Lung (tissue), 12 donors: Measurements from ENCODE around the gene LSM5. TPM values are rescaled to one million over a fixed set of nuclear protein-coding genes. Genes with fewer than 3 reads are reported as not detected.

Experiments used
- ATAC-seq: fragments of 200-7000 bp; cut with Tn5 transposase; one replicate; pipeline ENCODE4 v1.9.1; 2020; ENCODE audit warnings: moderate number of reproducible peaks; ENCODE audit not compliant: insufficient read depth, low FRiP score
- DNase-seq, 3 donors: peaks; one replicate each; pipeline ENCODE4 v3.0.0-alpha.2; 2013 to 2017
- H3K27ac ChIP-seq, 2 donors: one replicate each; pipeline ENCODE4 v1.5.1; 2013; ENCODE audit warnings: mild to moderate bottlenecking in 2 of 2, moderate library complexity in 2 of 2, control low read depth in 1 of 2, inconsistent platforms in 1 of 2, low read depth in 1 of 2, low read length in 1 of 2
- H3K27me3 ChIP-seq, 3 donors: one replicate each; pipeline ENCODE4 v1.5.1; 2013; ENCODE audit warnings: low read length in 2 of 3; ENCODE audit not compliant: control insufficient read depth in 3 of 3, insufficient read depth in 3 of 3
- H3K36me3 ChIP-seq, 4 donors: one replicate each; pipeline ENCODE4 v1.5.1; 2013; ENCODE audit warnings: low read length in 4 of 4, mild to moderate bottlenecking in 1 of 4, moderate library complexity in 1 of 4; ENCODE audit not compliant: control insufficient read depth in 4 of 4, insufficient read depth in 4 of 4
- H3K4me1 ChIP-seq, 5 donors: one replicate each; pipeline ENCODE4 v1.5.1; 2013; ENCODE audit warnings: low read length in 5 of 5, mild to moderate bottlenecking in 2 of 5, moderate library complexity in 1 of 5; ENCODE audit not compliant: control insufficient read depth in 5 of 5, insufficient read depth in 5 of 5
- H3K4me3 ChIP-seq: one replicate; pipeline ENCODE4 v1.5.1; 2013; ENCODE audit warnings: mild to moderate bottlenecking, control low read depth, moderate library complexity
- H3K9ac ChIP-seq, 2 donors: one replicate each; pipeline ENCODE4 v1.5.1; 2013; ENCODE audit warnings: low read length in 2 of 2, control low read depth in 1 of 2; ENCODE audit not compliant: insufficient read depth in 1 of 2
- H3K9me3 ChIP-seq, 4 donors: one replicate each; pipeline ENCODE4 v1.5.1; 2013; ENCODE audit warnings: low read length in 3 of 4, mild to moderate bottlenecking in 1 of 4, moderate library complexity in 1 of 4; ENCODE audit not compliant: control insufficient read depth in 4 of 4, insufficient read depth in 3 of 4
- WGBS, 2 donors: extraction: QIAGEN DNeasy Blood & Tissue Kit; methylation state at CpG; one replicate each; pipeline ENCODE4 v1.1.7; 2013; 5-methylcytosine and 5-hydroxymethylcytosine counted together
- polyA plus RNA-seq, 2 donors: library from polyadenylated mRNA; stranded (reverse); fragments of 200-250 nt; gene quantifications; one replicate each; pipeline ENCODE4 v1.2.1, GENCODE V29; 2013
- total RNA-seq, 2 donors: library from RNA; depleted of rRNA in 1 of 2; stranded (reverse); fragments of >200 nt in 1 of 2; gene quantifications; one replicate each; pipeline ENCODE4 v1.2.1, GENCODE V29; 2014 to 2021
- TF ChIP-seq, protein P1 (sequence below): IDR thresholded peaks from 2 replicates; pipeline ENCODE4 v1.5.1; 2012; ENCODE audit warnings: mild to moderate bottlenecking; ENCODE audit errors: control extremely low read depth, extremely low read depth
- donor health status: control.
- donor health status: control.
- donor health status: Bipolar disorder and iron deficiency.
- donor health status: healthy.
- donor health status: DM: yes; HTN: yes; CAD: no.

LSM5 gene
- total and polyA plus RNA-seq, 4 donors = 23.0 to 98.5 (median 37.8) TPM

DNA sequence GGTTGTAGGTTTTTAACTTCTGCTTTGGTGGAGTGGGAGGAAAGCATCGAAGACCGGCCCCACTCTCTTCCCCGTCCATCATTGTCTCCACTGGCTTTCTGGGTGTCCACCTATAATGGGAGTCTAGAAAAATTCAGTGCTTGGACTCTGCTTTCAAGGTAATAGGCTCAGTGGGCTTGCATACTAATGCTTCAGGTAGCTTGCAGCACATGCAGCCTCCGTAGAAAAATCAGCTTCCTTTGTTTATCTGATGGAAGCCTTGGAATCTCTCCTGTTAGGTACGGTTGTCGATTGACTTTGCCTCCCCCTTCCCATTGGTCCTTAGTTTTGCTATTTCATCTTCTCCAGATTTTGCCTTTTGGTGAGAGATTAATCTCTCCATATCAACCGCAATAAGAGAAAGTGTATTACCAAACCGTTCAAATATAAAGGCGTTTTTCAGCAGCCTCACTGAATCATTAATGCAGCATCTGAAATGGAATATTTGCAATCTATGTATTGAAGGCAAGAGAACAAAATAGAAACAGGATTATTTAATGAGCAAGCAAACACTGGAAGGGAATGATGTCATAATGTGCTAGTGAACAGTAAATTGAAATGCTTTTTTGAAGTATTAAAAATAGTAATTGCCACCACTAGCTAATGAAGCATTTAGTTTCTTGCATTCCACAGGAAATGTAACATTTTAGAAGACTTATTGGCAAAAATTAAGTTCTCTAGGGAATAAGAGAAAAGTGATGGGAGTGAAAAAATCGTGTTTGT lies 6.1 kb upstream of the LSM5 start:
- Histone ChIP-seq H3K4me3 (peak overlapping the region; percentile 95), H3K9me3 (no peaks in the 10 kb centered on the region), H3K27me3 (no peaks in the 10 kb centered on the region), H3K4me1 (peaks cover 0 to 18% (median 4%) of the 10 kb centered on the region in 5 donors), H3K36me3 (peaks cover 0 to 2% (median under 1%) of the 10 kb centered on the region in 4 donors), H3K27ac (peak overlapping the region; percentile 92 to 97), H3K9ac (peak overlapping the region; percentile 51 to 95)
- TF ChIP-seq, protein P1, sequence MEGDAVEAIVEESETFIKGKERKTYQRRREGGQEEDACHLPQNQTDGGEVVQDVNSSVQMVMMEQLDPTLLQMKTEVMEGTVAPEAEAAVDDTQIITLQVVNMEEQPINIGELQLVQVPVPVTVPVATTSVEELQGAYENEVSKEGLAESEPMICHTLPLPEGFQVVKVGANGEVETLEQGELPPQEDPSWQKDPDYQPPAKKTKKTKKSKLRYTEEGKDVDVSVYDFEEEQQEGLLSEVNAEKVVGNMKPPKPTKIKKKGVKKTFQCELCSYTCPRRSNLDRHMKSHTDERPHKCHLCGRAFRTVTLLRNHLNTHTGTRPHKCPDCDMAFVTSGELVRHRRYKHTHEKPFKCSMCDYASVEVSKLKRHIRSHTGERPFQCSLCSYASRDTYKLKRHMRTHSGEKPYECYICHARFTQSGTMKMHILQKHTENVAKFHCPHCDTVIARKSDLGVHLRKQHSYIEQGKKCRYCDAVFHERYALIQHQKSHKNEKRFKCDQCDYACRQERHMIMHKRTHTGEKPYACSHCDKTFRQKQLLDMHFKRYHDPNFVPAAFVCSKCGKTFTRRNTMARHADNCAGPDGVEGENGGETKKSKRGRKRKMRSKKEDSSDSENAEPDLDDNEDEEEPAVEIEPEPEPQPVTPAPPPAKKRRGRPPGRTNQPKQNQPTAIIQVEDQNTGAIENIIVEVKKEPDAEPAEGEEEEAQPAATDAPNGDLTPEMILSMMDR = no peak
- ATAC-seq (no peak), DNase-seq (peak in 1 of 3 donors; percentile 39)
- 5 to 7% methylated on average over 10 of the region's 10 CpGs for WGBS, 2 donors

DNA sequence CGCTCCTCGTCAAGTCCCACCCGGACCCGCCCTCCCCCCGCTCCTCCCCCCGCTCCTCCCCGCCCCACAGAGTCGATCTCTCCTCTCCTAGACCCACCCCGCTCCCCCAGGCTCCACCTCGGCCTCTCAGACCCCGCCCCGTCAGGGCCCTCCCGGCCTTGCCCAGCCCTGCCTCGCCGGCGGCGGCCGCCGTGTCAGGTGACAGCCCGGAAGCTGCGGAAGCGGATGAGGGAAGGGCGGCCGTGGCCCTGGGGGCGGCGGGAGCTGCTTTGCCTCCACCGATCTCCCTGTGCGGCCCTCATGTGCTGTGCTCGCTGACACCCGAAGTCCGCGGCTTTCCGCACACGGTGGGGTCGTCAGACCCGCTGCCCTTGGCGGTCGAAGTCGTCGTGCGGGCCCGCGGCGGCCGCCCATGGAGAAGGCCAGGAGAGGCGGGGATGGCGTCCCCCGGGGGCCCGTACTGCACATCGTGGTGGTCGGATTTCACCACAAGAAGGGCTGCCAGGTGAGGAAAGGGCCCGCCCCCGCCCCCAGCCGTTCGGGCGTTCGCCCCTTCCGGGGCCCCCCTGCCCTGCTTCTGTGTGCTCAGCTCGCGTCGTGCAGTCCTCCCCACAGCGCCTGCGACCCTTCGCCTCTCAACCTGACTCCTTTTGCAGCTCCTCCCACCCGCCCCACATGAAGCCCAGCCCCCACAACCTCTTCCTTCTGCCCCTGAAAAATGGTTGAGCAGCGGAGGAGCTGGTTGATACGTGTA lies 5.3 kb upstream of the LSM5 start, which contains the start of gene AVL9:
Gene AVL9 (plus strand): TSS at position 192 of the 754 bp plus-strand sequence. CDS start 221 bp downstream, at position 413.
- TF ChIP-seq, protein P1 = no peak
- 0 to 1% methylated on average over 51 to 66 of the region's 67 CpGs for WGBS, 2 donors

DNA sequence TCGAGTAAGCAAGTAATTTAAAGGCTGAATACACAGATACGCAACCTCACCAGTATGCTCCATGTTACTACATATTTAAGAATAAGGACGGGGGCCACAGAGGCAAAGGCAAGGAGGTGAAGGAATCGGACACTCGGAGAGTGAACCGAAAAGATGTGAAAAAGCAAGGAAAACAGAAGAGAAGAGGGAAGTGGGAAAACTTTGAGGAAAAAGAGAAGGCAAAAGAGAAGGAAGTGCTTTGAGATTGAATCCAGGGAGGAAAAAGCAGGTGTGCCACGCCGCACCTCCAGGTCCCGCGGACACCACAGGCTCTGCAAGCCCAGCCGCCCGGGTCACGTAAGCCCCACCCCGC lies 4.7 kb upstream of the LSM5 start:
- Histone ChIP-seq H3K27ac (peak overlapping the region; percentile 79 to 82), H3K4me1 (peaks cover 0 to 18% (median 7%) of the 10 kb centered on the region in 5 donors), H3K9me3 (no peaks in the 10 kb centered on the region), H3K36me3 (peaks cover 0 to 2% (median 2%) of the 10 kb centered on the region in 4 donors), H3K27me3 (no peaks in the 10 kb centered on the region), H3K9ac (peak overlapping the region; percentile 63 to 98), H3K4me3 (peak overlapping the region; percentile 43)
- no peak for DNase-seq
- 0 to 1% methylated on average over 14 of the region's 14 CpGs for WGBS, 2 donors
- TF ChIP-seq, protein P1 = no peak
- ATAC-seq = no peak

More for the DNA sequence above, 5.3 kb upstream of the LSM5 start, which contains the start of gene AVL9:
- ATAC-seq = peak; percentile 99
- Histone ChIP-seq H3K4me3 (peak within 1 kb of the TSS; percentile 95), H3K9ac (peak within 1 kb of the TSS; percentile 63 to 98), H3K27me3 (no peaks in the 10 kb centered on the region), H3K36me3 (peaks cover 0 to 2% (median under 1%) of the 10 kb centered on the region in 4 donors), H3K9me3 (no peaks in the 10 kb centered on the region), H3K27ac (peak within 1 kb of the TSS; percentile 92 to 97), H3K4me1 (peaks cover 0 to 18% (median 7%) of the 10 kb centered on the region in 5 donors)
- peak; percentile 97 to 98 (median 98) for DNase-seq
